Measurements from ENCODE around the gene TSPAN8.
"Not testable (repeated sequence)": the region's sequence is repeated elsewhere in the genome, so short reads cannot be mapped to it uniquely, and the experiment has no call there.

Gene TSPAN8

DNA sequence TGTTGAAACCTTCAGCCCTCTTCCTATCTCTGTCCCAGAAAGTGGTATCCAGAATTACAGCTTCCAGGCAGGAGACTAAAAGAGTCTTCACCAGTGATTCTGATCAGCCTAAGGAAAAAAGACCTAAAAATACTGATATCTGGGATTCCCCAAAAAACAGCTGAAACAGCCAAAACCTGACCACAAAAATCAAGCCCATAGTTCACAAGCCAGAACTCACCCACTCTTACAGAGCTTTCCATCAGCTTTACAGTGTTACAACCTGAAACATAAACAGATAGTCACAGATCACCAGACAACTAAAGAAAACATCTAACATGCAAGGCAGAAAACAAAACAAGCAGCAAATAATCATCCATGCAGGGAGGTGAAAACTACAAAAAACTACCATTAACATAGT is 26.0 kb upstream of the TSPAN8 start:
- Histone ChIP-seq H3K9ac (ENCODE audit: low read length) (no peak overlapping the region), H3K27me3 (ENCODE audit: control insufficient read depth in 1 of 2, insufficient read depth in 2 of 2, low read length in 2 of 2) (no peaks in the 10 kb centered on the region), H3K4me3 (ENCODE audit: low read depth in 1 of 2, low read length in 2 of 2) (no peak overlapping the region), H3K36me3 (ENCODE audit: insufficient read depth, low read length) (no peaks in the 10 kb centered on the region), H3K4me1 (ENCODE audit: insufficient read depth, low read length) (no peaks in the 10 kb centered on the region), H3K9me3 (ENCODE audit: low read length) (no peaks in the 10 kb centered on the region), H3K27ac (ENCODE audit: low read depth, low read length) (no peak overlapping the region)

DNA sequence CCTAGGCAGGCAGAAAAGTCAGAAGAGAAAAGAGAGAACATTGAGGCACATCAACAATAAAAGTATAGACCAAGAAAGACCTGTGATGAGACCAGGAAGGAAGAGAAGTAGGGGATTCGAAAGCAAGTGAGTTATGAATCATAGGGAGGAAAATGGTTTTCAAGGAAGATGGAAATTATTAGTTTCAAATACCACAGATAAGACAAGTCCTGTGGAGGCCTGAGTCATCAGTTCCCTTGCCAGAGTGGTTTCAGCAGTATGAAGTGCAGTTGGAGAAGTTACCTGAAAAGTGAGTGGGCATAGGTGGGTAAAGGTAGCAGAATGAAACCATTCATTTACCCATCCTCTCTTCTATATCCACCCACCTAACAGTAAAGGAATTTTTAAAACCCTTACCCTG is 25.2 kb upstream of the TSPAN8 start:
- Histone ChIP-seq H3K9me3 (ENCODE audit: low read length) (no peaks in the 10 kb centered on the region), H3K4me1 (ENCODE audit: insufficient read depth, low read length) (no peaks in the 10 kb centered on the region), H3K36me3 (ENCODE audit: insufficient read depth, low read length) (no peaks in the 10 kb centered on the region), H3K4me3 (ENCODE audit: low read depth in 1 of 2, low read length in 2 of 2) (no peak overlapping the region), H3K27me3 (ENCODE audit: control insufficient read depth in 1 of 2, insufficient read depth in 2 of 2, low read length in 2 of 2) (no peaks in the 10 kb centered on the region), H3K9ac (ENCODE audit: low read length) (no peak overlapping the region), H3K27ac (ENCODE audit: low read depth, low read length) (no peak overlapping the region)

DNA sequence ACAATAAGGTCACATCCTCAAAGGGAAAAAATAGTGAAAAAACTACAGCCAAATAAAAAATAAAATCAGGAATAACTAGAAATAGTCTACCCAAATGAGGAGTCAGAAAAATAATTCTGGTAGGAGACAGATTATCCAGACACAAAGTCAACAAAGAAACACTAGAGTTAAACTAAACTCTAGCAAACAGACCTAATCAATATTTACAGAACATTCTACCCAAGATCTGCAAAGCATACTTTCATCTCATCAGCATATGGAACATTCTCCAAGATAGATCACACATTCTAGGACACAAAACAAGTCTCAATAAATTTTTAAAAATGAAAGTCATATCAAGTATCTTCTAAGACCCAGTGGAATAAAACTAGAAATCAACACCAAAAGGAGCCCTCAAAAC is 20.4 kb upstream of the TSPAN8 start:
- Histone ChIP-seq H3K4me1 (ENCODE audit: insufficient read depth, low read length) (no peaks in the 10 kb centered on the region), H3K9me3 (ENCODE audit: low read length) (no peaks in the 10 kb centered on the region), H3K27me3 (ENCODE audit: control insufficient read depth in 1 of 2, insufficient read depth in 2 of 2, low read length in 2 of 2) (no peaks in the 10 kb centered on the region), H3K9ac (ENCODE audit: low read length) (no peak overlapping the region), H3K36me3 (ENCODE audit: insufficient read depth, low read length) (no peaks in the 10 kb centered on the region), H3K27ac (ENCODE audit: low read depth, low read length) (no peak overlapping the region), H3K4me3 (ENCODE audit: low read depth in 1 of 2, low read length in 2 of 2) (no peak overlapping the region)

DNA sequence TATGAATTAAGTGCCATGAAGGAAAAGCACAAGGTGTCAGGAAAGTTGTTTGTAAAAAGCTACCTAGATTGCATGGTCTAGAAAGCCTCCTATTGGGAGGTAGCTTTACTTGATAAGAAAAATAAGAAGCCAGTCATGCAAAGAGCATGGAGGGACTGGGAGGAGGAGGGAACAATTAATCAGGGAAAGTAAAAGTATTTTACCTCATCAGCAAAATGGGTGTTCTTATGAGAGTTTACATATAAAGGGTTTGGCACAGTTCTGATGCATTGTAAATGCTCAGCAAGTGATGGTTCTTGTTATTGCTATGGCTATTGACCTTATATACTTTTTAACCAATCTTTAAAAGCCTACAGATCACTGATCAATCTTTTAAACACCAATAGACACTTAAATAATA is 17.0 kb upstream of the TSPAN8 start:
- Histone ChIP-seq H3K4me1 (ENCODE audit: insufficient read depth, low read length) (no peaks in the 10 kb centered on the region), H3K9ac (ENCODE audit: low read length) (no peak overlapping the region), H3K27ac (ENCODE audit: low read depth, low read length) (no peak overlapping the region), H3K36me3 (ENCODE audit: insufficient read depth, low read length) (no peaks in the 10 kb centered on the region), H3K27me3 (ENCODE audit: control insufficient read depth in 1 of 2, insufficient read depth in 2 of 2, low read length in 2 of 2) (no peaks in the 10 kb centered on the region), H3K4me3 (ENCODE audit: low read depth in 1 of 2, low read length in 2 of 2) (no peak overlapping the region), H3K9me3 (ENCODE audit: low read length) (no peaks in the 10 kb centered on the region)

DNA sequence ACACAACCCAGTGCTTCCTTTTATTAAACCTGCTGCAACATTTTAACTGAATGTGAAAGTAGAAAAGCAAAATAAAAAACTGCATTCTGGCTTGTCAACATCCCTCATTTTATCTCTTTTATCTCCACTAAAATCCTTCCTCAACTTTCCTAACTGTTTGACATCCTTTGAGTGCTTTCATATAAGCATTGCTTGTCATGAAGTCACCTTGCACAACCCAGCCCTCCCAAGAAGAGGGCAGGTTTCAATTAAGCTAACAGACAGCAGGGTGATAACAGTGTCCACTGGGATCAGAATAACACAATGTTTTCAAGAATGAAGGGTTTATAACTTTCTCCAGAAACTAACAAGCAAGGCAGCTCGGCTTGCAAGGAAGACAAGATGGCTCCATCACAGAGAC is 16.3 kb upstream of the TSPAN8 start:
- no peaks in the 10 kb centered on the region for H3K27me3 ChIP-seq (ENCODE audit: control insufficient read depth in 1 of 2, insufficient read depth in 2 of 2, low read length in 2 of 2)
- no peaks in the 10 kb centered on the region for H3K9me3 ChIP-seq (ENCODE audit: low read length)
- no peak overlapping the region for H3K9ac ChIP-seq (ENCODE audit: low read length)
- no peak overlapping the region for H3K4me3 ChIP-seq (ENCODE audit: low read depth in 1 of 2, low read length in 2 of 2)
- no peaks in the 10 kb centered on the region for H3K4me1 ChIP-seq (ENCODE audit: insufficient read depth, low read length)
- no peaks in the 10 kb centered on the region for H3K36me3 ChIP-seq (ENCODE audit: insufficient read depth, low read length)
- H3K27ac ChIP-seq (ENCODE audit: low read depth, low read length) = no peak overlapping the region

DNA sequence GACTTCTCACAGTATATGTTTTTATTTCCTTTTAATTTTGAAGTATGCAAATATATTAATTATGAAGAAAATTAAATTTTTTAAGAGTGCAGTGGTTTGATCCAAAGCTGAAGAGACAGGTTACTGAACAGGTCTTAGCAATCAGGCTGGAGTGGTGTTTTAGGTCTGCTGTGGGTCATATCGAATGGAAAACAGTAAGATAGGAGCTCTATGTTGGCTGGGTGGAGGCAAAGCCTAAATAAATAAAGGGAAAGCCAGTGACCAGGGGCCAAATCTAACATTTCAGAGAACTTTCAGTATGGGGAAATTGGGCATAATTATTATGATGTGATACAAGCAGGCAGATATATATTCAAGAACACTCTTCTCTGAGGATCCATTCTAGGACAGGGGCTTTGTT is 12.7 kb upstream of the TSPAN8 start:
- no peaks in the 10 kb centered on the region for H3K27me3 ChIP-seq (ENCODE audit: control insufficient read depth in 1 of 2, insufficient read depth in 2 of 2, low read length in 2 of 2)
- H3K27ac ChIP-seq (ENCODE audit: low read depth, low read length) = no peak overlapping the region
- H3K4me1 ChIP-seq (ENCODE audit: insufficient read depth, low read length) = no peaks in the 10 kb centered on the region
- no peak overlapping the region for H3K9ac ChIP-seq (ENCODE audit: low read length)
- no peaks in the 10 kb centered on the region for H3K36me3 ChIP-seq (ENCODE audit: insufficient read depth, low read length)
- no peaks in the 10 kb centered on the region for H3K9me3 ChIP-seq (ENCODE audit: low read length)
- H3K4me3 ChIP-seq (ENCODE audit: low read depth in 1 of 2, low read length in 2 of 2) = no peak overlapping the region

DNA sequence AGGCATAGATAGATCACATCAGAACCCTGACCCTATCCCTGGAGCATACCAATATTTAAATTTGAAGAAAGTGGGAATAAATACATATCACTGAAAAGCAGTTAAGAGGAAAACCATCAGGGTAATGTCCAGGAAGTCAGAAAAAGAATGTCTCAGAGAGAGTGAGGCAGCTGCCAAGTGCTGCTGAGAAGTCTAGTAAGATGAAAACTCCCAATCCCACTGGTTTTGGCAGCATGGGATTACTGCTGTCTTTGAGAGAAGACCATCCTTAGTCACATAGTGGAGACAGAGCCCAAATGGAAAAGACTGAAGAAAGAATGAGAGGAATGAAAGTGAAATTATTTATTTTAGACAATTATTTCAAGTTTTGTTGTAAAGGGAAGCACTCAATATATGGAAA is 11.5 kb upstream of the TSPAN8 start:
- Histone ChIP-seq H3K4me1 (ENCODE audit: insufficient read depth, low read length) (no peaks in the 10 kb centered on the region), H3K4me3 (ENCODE audit: low read depth in 1 of 2, low read length in 2 of 2) (no peak overlapping the region), H3K27ac (ENCODE audit: low read depth, low read length) (no peak overlapping the region)

DNA sequence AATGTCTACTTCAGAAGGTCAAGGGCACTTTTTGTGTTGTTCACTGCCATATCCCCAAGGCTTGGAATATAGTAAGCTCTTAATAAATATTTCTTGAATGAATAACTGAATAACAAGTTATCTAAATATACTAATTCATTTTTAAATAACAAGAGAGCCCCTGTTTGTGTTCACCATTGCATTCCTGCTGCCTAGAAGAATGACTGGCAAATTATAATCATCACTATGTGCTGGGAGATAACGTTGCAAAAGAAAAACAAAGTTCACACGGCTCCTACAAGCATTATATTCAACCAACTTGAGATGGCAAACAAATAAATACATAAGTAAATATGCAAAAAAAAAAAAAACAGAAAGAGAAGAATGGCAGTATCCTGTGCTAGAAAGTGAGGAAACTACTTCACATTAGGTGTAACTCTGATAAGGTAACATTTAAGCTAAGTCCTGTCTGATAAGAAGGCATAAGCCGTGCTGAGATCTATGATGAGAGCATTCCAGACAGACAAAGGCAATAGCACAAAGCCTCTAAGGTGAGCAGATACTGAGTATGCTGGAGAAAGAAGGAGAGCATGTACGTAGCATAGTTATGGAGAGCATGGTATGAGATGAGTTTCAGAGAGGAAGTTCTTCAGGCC is 9.2 kb upstream of the TSPAN8 start:
- Histone ChIP-seq H3K4me3 (ENCODE audit: low read depth in 1 of 2, low read length in 2 of 2) (no peak overlapping the region), H3K4me1 (ENCODE audit: insufficient read depth, low read length) (no peaks in the 10 kb centered on the region), H3K9ac (ENCODE audit: low read length) (no peak overlapping the region), H3K36me3 (ENCODE audit: insufficient read depth, low read length) (no peaks in the 10 kb centered on the region), H3K9me3 (ENCODE audit: low read length) (no peaks in the 10 kb centered on the region), H3K27me3 (ENCODE audit: control insufficient read depth in 1 of 2, insufficient read depth in 2 of 2, low read length in 2 of 2) (no peaks in the 10 kb centered on the region), H3K27ac (ENCODE audit: low read depth, low read length) (no peak overlapping the region)

More for the DNA sequence above, 11.5 kb upstream of the TSPAN8 start:
- Histone ChIP-seq H3K36me3 (ENCODE audit: insufficient read depth, low read length) (no peaks in the 10 kb centered on the region), H3K9ac (ENCODE audit: low read length) (no peak overlapping the region), H3K9me3 (ENCODE audit: low read length) (no peaks in the 10 kb centered on the region), H3K27me3 (ENCODE audit: control insufficient read depth in 1 of 2, insufficient read depth in 2 of 2, low read length in 2 of 2) (no peaks in the 10 kb centered on the region)

DNA sequence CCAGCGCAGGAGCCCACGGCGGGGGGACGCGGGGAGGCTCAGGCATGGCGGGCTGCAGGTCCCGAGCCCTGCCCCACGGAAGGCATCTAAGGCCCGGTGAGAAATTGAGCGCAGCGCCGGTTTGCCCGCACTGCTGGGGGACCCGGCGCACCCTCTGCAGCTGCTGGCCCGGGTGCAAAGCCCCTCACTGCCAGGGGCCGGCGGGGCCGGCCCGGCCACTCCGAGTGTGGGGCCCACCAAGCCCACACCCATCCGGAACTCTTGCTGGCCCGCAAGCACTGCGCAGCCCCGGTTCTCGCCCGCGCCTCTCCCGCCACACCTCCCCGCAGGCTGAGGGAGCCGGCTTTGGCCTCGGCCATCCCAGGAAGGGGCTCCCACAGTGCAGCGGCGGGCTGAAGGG is 8.5 kb upstream of the TSPAN8 start:
- no peaks in the 10 kb centered on the region for H3K9me3 ChIP-seq (ENCODE audit: low read length)
- H3K9ac ChIP-seq (ENCODE audit: low read length) = no peak overlapping the region
- no peaks in the 10 kb centered on the region for H3K4me1 ChIP-seq (ENCODE audit: insufficient read depth, low read length)
- no peak overlapping the region for H3K4me3 ChIP-seq (ENCODE audit: low read depth in 1 of 2, low read length in 2 of 2)
- no peak overlapping the region for H3K27ac ChIP-seq (ENCODE audit: low read depth, low read length)
- no peaks in the 10 kb centered on the region for H3K36me3 ChIP-seq (ENCODE audit: insufficient read depth, low read length)
- no peaks in the 10 kb centered on the region for H3K27me3 ChIP-seq (ENCODE audit: control insufficient read depth in 1 of 2, insufficient read depth in 2 of 2, low read length in 2 of 2)

DNA sequence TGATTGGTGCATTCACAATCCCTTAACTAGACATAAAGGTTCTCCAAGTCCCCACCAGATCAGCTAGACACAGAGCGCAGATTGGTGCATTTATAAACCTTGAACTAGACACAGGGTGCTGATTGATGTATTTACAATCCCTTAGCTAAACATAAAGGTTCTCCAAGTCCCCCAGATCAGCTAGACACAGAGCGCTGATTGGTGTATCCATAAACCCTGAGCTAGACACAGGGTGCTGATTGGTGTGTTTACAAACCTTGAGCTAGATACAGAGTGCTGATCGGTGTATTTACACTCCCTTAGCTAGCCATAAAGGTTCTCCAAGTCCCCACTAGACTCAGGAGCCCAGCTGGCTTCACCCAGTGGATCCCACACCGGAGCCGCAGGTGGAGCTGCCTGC is 8.0 kb upstream of the TSPAN8 start:
- not testable (repeated sequence) for H3K9ac ChIP-seq (ENCODE audit: low read length); H3K27me3 ChIP-seq (ENCODE audit: control insufficient read depth in 1 of 2, insufficient read depth in 2 of 2, low read length in 2 of 2); H3K36me3 ChIP-seq (ENCODE audit: insufficient read depth, low read length); H3K4me3 ChIP-seq (ENCODE audit: low read depth in 1 of 2, low read length in 2 of 2); H3K27ac ChIP-seq (ENCODE audit: low read depth, low read length); H3K4me1 ChIP-seq (ENCODE audit: insufficient read depth, low read length); H3K9me3 ChIP-seq (ENCODE audit: low read length)

DNA sequence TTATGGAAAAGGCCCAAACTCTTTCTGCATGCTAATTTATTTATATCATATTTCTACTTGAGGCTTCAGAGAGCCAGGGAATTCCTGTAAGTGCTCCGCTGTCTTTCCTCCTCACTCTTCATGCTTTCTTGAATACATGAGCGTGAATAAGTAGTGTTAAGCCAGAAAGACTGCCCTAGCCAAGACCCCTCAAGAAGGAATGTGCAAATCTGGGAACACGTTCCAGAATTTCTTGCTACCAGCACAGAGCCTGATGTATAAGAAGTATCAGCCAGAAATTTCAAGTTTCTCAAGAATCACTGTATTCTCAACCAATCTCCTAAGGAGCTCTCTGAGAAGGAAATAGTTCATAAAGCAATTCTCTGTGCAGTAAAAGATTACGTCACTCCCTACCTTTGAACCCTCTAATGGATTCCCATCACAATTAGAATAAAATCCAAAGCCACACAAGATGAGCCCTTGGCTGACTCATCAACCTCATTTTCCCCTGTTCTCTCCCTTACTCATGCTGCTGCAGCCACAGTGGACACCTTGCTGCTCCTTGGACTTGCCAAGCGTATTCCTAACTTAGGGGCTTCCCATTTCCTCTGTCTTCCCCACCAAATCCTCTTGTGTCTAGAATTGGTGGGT is 6.9 kb upstream of the TSPAN8 start:
- H3K27me3 ChIP-seq (ENCODE audit: control insufficient read depth in 1 of 2, insufficient read depth in 2 of 2, low read length in 2 of 2) = no peaks in the 10 kb centered on the region
- no peak overlapping the region for H3K4me3 ChIP-seq (ENCODE audit: low read depth in 1 of 2, low read length in 2 of 2)
- H3K4me1 ChIP-seq (ENCODE audit: insufficient read depth, low read length) = no peaks in the 10 kb centered on the region
- no peak overlapping the region for H3K27ac ChIP-seq (ENCODE audit: low read depth, low read length)
- no peak overlapping the region for H3K9ac ChIP-seq (ENCODE audit: low read length)
- no peaks in the 10 kb centered on the region for H3K9me3 ChIP-seq (ENCODE audit: low read length)
- H3K36me3 ChIP-seq (ENCODE audit: insufficient read depth, low read length) = no peaks in the 10 kb centered on the region

DNA sequence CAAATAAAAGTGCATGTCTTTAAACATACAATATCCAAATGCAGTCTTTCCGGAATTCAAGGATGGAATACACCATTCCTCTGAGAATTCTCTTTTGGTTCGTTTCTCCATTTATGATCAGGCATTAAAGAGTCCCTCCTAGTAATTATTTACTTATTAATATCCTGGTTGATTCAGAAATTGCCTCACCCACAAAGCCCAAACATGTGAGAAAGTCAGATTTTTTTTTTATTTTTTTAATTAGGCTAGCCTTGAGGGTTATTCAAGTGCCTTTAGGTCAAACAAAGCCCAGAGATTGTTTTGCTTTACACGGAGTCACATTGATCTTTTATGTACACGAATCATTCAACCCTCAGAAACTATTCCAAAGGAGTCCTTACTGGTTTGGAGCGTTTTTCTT is 6.4 kb upstream of the TSPAN8 start:
- Histone ChIP-seq H3K4me1 (ENCODE audit: insufficient read depth, low read length) (no peaks in the 10 kb centered on the region), H3K36me3 (ENCODE audit: insufficient read depth, low read length) (no peaks in the 10 kb centered on the region), H3K27me3 (ENCODE audit: control insufficient read depth in 1 of 2, insufficient read depth in 2 of 2, low read length in 2 of 2) (no peaks in the 10 kb centered on the region), H3K27ac (ENCODE audit: low read depth, low read length) (no peak overlapping the region), H3K9me3 (ENCODE audit: low read length) (no peaks in the 10 kb centered on the region), H3K4me3 (ENCODE audit: low read depth in 1 of 2, low read length in 2 of 2) (no peak overlapping the region), H3K9ac (ENCODE audit: low read length) (no peak overlapping the region)

All from muscle layer of colon (tissue), 2 donors.